GM12892 (cell line): ENCODE results near the gene KRT15.

Experiments
- POLR2A ChIP-seq: IDR thresholded peaks from 2 replicates; pipeline ENCODE4 v1.6.1; 2011; ENCODE audit warnings: low read depth, low read length, control low read depth
- POLR2AphosphoS5 ChIP-seq: IDR thresholded peaks from 2 replicates; pipeline ENCODE4 v1.6.1; 2011; ENCODE audit warnings: low read depth, low read length, control low read depth
- TAF1 ChIP-seq: IDR thresholded peaks from 2 replicates; pipeline ENCODE4 v1.6.1; 2011; ENCODE audit warnings: low read depth, mild to moderate bottlenecking, control low read depth, low read length, borderline replicate concordance

GRCh38 chr17:41534899-41535546 lies 16.3 kb upstream of the KRT15 start:
- no peak for TF ChIP-seq POLR2AphosphoS5
- TF ChIP-seq POLR2A: no peak
- no peak for TF ChIP-seq TAF1
